Neural progenitor cell (in vitro differentiated cells): ENCODE results near the gene PHF20. TPM values are rescaled to one million over a fixed set of nuclear protein-coding genes. Genes with fewer than 3 reads are reported as not detected.

Source experiments
- DNase-seq: peaks from one replicate; pipeline ENCODE4 v3.0.0-alpha.2; 2016; ENCODE audit warnings: low spot score
- H2AFZ ChIP-seq: fragments of 200-600 bp; sonication (generic); replicated peaks from 2 replicates; pipeline ENCODE4 v1.6.1; 2016; ENCODE audit warnings: antibody characterized with exemption
- H3F3A ChIP-seq: fragments of 200-600 bp; sonication (generic); 2 replicates; pipeline ENCODE4 v1.6.1; 2016; ENCODE audit warnings: antibody characterized with exemption, low read depth
- H3K27ac ChIP-seq: fragments of 200-600 bp; sonication (generic); 2 replicates; pipeline ENCODE4 v1.5.1; 2016; ENCODE audit warnings: mild to moderate bottlenecking
- H3K27me3 ChIP-seq: fragments of 200-600 bp; sonication (generic); 2 replicates; pipeline ENCODE4 v1.6.1; 2016; ENCODE audit warnings: mild to moderate bottlenecking, moderate library complexity
- H3K36me3 ChIP-seq: fragments of 200-600 bp; sonication (generic); 2 replicates; pipeline ENCODE4 v1.5.1; 2016
- H3K4me1 ChIP-seq: fragments of 200-600 bp; sonication (generic); 2 replicates; pipeline ENCODE4 v1.6.1; 2016; ENCODE audit warnings: mixed run types
- H3K4me2 ChIP-seq: fragments of 200-600 bp; sonication (generic); 2 replicates; pipeline ENCODE4 v1.6.1; 2016
- H3K4me3 ChIP-seq: fragments of 200-600 bp; sonication (generic); 2 replicates; pipeline ENCODE4 v1.5.1; 2016
- H3K79me2 ChIP-seq: fragments of 200-600 bp; sonication (generic); 2 replicates; pipeline ENCODE4 v1.6.1; 2016; ENCODE audit warnings: low read depth
- H3K9ac ChIP-seq: fragments of 200-600 bp; sonication (generic); 2 replicates; pipeline ENCODE4 v1.6.1; 2016
- H3K9me3 ChIP-seq: fragments of 200-600 bp; sonication (generic); 2 replicates; pipeline ENCODE4 v1.5.1; 2016; ENCODE audit warnings: low read depth
- H4K20me1 ChIP-seq: fragments of 200-600 bp; sonication (generic); 2 replicates; pipeline ENCODE4 v1.6.1; 2016; ENCODE audit warnings: low read depth
- H3K27ac Mint-ChIP-seq: 3 replicates; pipeline ENCODE4 v1.8.0; 2021; ENCODE audit warnings: mixed read lengths
- H3K27me3 Mint-ChIP-seq: 2 replicates; pipeline ENCODE4 v1.8.0; 2022; ENCODE audit warnings: low read depth, mild to moderate bottlenecking, inconsistent platforms, moderate library complexity, mixed read lengths; ENCODE audit not compliant: insufficient read depth
- H3K36me3 Mint-ChIP-seq: 3 replicates; pipeline ENCODE4 v1.8.0; 2021; ENCODE audit warnings: mixed read lengths
- H3K4me1 Mint-ChIP-seq: 3 replicates; pipeline ENCODE4 v1.8.0; 2021; ENCODE audit warnings: mixed read lengths
- H3K4me3 Mint-ChIP-seq: 3 replicates; pipeline ENCODE4 v1.8.0; 2021; ENCODE audit warnings: mild to moderate bottlenecking, moderate library complexity, mixed read lengths
- H3K9me3 Mint-ChIP-seq: 3 replicates; pipeline ENCODE4 v1.8.0; 2020; ENCODE audit warnings: mixed read lengths
- EZH2 ChIP-seq: fragments of 200-600 bp; sonication (generic); IDR thresholded peaks from 2 replicates; pipeline ENCODE4 v1.6.1; 2017; ENCODE audit warnings: antibody characterized with exemption, mild to moderate bottlenecking, moderate library complexity
- EZH2phosphoT487 ChIP-seq: fragments of 200-600 bp; sonication (generic); IDR thresholded peaks from 2 replicates; pipeline ENCODE4 v1.6.1; 2017; ENCODE audit warnings: antibody characterized with exemption
- total RNA-seq: library from RNA; depleted of rRNA; stranded (reverse); fragments of >200 nt; gene quantifications from 2 replicates; pipeline ENCODE4 v1.2.3, GENCODE V29; 2015; ENCODE audit warnings: low replicate concordance
- TF ChIP-seq, protein P1 (sequence below): fragments of 200-600 bp; sonication (generic); IDR thresholded peaks from 2 replicates; pipeline ENCODE4 v1.5.1; 2017; ENCODE audit warnings: antibody characterized with exemption, mild to moderate bottlenecking

PHF20 gene
- total RNA-seq, 1 donor from 2014 or later, result 54.7 TPM

DNA sequence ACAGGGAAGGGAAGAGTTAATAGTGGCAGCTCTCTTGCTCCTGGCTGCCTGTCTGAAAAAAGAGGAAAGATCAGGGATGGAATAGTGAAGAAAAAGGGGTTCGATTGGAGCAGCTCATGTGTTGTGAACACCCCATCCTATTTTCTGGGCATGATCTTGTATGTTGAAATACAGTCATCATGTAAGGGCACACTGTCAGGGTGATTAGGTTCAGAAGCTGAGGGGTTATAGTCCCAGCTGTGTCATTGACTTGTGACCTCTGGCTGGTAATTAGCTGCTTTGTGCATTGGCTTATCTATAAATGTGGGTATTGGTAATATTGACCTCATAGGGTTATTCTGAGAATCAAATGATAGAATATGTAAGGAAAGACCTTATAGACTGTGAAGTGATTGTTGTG, 30.1 kb downstream of the PHF20 start:
- Mint-ChIP-seq H3K4me1 (peaks cover 3% of the 10 kb centered on the region), H3K4me3 (no peak overlapping the region), H3K36me3 (peaks cover 17% of the 10 kb centered on the region), H3K9me3 (no peaks in the 10 kb centered on the region), H3K27ac (no peak overlapping the region), H3K27me3 (no peaks in the 10 kb centered on the region)
- H3K27me3 ChIP-seq, result no peaks in the 10 kb centered on the region
- no peak overlapping the region for H2AFZ ChIP-seq
- TF ChIP-seq, protein P1, sequence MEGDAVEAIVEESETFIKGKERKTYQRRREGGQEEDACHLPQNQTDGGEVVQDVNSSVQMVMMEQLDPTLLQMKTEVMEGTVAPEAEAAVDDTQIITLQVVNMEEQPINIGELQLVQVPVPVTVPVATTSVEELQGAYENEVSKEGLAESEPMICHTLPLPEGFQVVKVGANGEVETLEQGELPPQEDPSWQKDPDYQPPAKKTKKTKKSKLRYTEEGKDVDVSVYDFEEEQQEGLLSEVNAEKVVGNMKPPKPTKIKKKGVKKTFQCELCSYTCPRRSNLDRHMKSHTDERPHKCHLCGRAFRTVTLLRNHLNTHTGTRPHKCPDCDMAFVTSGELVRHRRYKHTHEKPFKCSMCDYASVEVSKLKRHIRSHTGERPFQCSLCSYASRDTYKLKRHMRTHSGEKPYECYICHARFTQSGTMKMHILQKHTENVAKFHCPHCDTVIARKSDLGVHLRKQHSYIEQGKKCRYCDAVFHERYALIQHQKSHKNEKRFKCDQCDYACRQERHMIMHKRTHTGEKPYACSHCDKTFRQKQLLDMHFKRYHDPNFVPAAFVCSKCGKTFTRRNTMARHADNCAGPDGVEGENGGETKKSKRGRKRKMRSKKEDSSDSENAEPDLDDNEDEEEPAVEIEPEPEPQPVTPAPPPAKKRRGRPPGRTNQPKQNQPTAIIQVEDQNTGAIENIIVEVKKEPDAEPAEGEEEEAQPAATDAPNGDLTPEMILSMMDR, result no peak
- TF ChIP-seq EZH2, result no peak
- no peak for TF ChIP-seq EZH2phosphoT487
- no peaks in the 10 kb centered on the region for H3K9me3 ChIP-seq
- H3K4me3 ChIP-seq, result no peak overlapping the region
- peaks cover 9% of the 10 kb centered on the region for H4K20me1 ChIP-seq
- H3K9ac ChIP-seq, result no peak overlapping the region
- no peaks in the 10 kb centered on the region for H3K36me3 ChIP-seq
- no peak overlapping the region for H3K27ac ChIP-seq
- peaks cover 61% of the 10 kb centered on the region for H3K79me2 ChIP-seq
- H3K4me1 ChIP-seq, result no peaks in the 10 kb centered on the region
- H3F3A ChIP-seq, result no peaks in the 10 kb centered on the region
- H3K4me2 ChIP-seq, result no peak overlapping the region
- no peak for DNase-seq

DNA sequence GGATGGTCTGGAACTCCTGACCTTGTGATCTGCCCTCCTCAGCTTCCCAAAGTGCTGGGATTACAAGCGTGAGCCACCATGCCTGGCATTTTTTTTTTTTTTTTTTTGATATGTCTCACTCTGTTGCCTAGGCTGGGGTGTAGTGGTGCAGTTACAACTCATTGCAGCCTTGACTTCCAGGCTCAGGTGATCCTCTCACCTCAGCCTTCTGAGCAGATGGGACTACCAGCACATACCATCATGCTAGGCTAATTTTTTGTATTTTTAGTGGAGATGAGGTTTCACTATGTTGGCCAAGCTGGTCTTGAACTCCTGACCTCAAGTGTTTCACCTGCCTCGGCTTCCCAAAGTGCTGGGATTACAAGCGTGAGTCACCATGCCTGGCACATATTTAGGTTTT, 34.3 kb downstream of the PHF20 start:
- Histone ChIP-seq H3K4me3 (no peak overlapping the region), H3K36me3 (peaks cover 3% of the 10 kb centered on the region), H4K20me1 (peaks cover 3% of the 10 kb centered on the region), H3K79me2 (peaks cover 61% of the 10 kb centered on the region), H3F3A (no peaks in the 10 kb centered on the region), H3K9ac (no peak overlapping the region), H3K9me3 (no peaks in the 10 kb centered on the region), H3K27me3 (no peaks in the 10 kb centered on the region), H2AFZ (no peak overlapping the region), H3K4me2 (no peak overlapping the region), H3K4me1 (no peaks in the 10 kb centered on the region), H3K27ac (no peak overlapping the region)
- no peak for DNase-seq
- Mint-ChIP-seq H3K9me3 (no peaks in the 10 kb centered on the region), H3K4me1 (peaks cover under 1% of the 10 kb centered on the region), H3K4me3 (no peak overlapping the region), H3K27me3 (no peaks in the 10 kb centered on the region), H3K36me3 (peaks cover 25% of the 10 kb centered on the region), H3K27ac (no peak overlapping the region)
- TF ChIP-seq EZH2phosphoT487, result no peak
- no peak for TF ChIP-seq EZH2
- TF ChIP-seq, protein P1, result no peak

DNA sequence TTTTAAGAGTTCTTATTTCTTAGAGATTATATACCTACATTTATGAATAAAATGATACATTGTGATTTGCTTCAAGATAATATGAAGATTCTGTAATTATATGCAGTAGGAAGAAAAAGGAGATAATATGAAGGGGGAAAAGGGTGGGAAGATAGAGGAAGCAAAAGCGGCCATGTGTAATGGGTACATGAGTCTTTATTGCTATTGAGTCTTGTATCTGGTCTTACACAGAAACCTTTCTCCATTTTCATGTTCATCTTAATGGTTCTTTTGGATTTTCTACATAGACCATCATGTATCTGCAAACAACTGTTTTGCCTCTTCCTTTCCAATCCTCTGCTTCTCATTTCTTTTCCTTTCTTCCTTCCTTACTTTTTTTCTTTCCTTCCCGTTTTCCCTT, 36.1 kb downstream of the PHF20 start:
- H3K27ac Mint-ChIP-seq, result no peak overlapping the region

More for the DNA sequence above, 36.1 kb downstream of the PHF20 start:
- Histone ChIP-seq H3K27me3 (no peaks in the 10 kb centered on the region), H4K20me1 (no peaks in the 10 kb centered on the region), H3K4me1 (no peaks in the 10 kb centered on the region), H3K36me3 (peaks cover 3% of the 10 kb centered on the region), H3K27ac (no peak overlapping the region), H3K9ac (no peak overlapping the region), H3K4me3 (no peak overlapping the region), H3F3A (no peaks in the 10 kb centered on the region), H3K4me2 (no peak overlapping the region), H2AFZ (no peak overlapping the region), H3K79me2 (peaks cover 62% of the 10 kb centered on the region), H3K9me3 (no peaks in the 10 kb centered on the region)
- Mint-ChIP-seq H3K9me3 (no peaks in the 10 kb centered on the region), H3K36me3 (peaks cover 28% of the 10 kb centered on the region), H3K27me3 (no peaks in the 10 kb centered on the region), H3K4me3 (no peak overlapping the region), H3K4me1 (no peaks in the 10 kb centered on the region)
- TF ChIP-seq, protein P1, result no peak
- TF ChIP-seq EZH2 (no peak), EZH2phosphoT487 (no peak)
- DNase-seq, result no peak
